ENCODE results near the gene SIRPG.

Gene SIRPG

GRCh38 chr20:1595333-1595732 is 62.2 kb downstream of the SIRPG start:
- DNase-seq (ENCODE audit: low spot score): no peak

GRCh38 chr20:1588533-1589460 is 68.8 kb downstream of the SIRPG start:
- DNase-seq (ENCODE audit: low spot score): no peak

- no peak for DNase-seq (ENCODE audit: low spot score)
Observed at GRCh38 chr20:1587781-1588532, 69.6 kb downstream of the SIRPG start.

- DNase-seq (ENCODE audit: low spot score): no peak
Observed at GRCh38 chr20:1579488-1579887, 78.1 kb downstream of the SIRPG start.
